ENCODE results near the gene SBF2. TPM values are rescaled to one million over a fixed set of nuclear protein-coding genes. Genes with fewer than 3 reads are reported as not detected.
"Not testable (repeated sequence)": the region's sequence is repeated elsewhere in the genome, so short reads cannot be mapped to it uniquely, and the experiment has no call there.

SBF2 gene
- polyA plus RNA-seq, 1 donor: 45.4 TPM

DNA sequence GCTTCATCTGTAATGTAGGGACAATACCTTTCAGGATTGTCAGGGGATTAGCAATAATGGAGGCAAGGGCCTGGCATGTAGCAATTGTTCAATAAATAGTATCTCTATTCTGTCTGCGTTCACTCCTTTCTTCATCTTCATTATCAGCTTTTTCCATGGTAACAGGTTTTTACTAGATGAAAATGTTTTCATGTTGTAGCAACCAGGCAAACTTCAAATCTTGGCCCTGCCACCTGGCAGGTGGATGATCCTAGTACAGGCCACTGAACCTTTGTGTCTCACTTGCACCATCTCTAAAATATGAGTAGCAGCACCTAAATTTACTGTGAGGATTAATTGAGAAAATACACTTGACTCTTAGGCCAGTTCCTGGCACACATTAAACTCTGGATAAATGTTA, 546.8 kb downstream of the SBF2 start:
- no peak for DNase-seq
- no peaks in the 10 kb centered on the region for H3K4me1 ChIP-seq (ENCODE audit: control insufficient read depth, insufficient read depth, low read length)
- no peak overlapping the region for H3K27ac ChIP-seq (ENCODE audit: low read length)
- H3K4me3 ChIP-seq (ENCODE audit: low read length): no peak overlapping the region
- 50% methylated on average over 1 of the region's 1 CpG for WGBS (ENCODE audit: insufficient coverage, low lambda C conversion rate)
- H3K36me3 ChIP-seq (ENCODE audit: control insufficient read depth, insufficient read depth, low read length): peaks cover 15% of the 10 kb centered on the region
- H3K27me3 ChIP-seq (ENCODE audit: control insufficient read depth, insufficient read depth, low read length): no peaks in the 10 kb centered on the region
- no peaks in the 10 kb centered on the region for H3K9me3 ChIP-seq (ENCODE audit: control insufficient read depth, low read depth, low read length)

- WGBS (ENCODE audit: insufficient coverage, low lambda C conversion rate): 100% methylated on average over 2 of the region's 7 CpGs
Measured at GRCh38 chr11:9745411-9746211, 548.4 kb downstream of the SBF2 start.

DNA sequence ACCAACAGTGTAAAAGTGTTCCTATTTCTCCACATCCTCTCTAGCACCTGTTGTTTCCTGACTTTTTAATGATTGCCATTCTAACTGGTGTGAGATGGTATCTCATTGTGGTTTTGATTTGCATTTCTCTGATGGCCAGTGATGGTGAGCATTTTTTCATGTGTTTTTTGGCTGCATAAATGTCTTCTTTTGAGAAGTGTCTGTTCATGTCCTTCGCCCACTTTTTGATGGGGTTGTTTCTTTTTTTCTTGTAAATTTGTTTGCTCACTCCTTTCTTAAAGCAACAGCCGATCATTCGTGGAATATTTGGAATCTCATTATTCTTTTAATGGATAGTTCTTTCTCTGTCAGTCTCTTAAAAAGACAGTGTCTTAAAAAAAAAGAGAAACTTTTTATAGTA, 550.5 kb downstream of the SBF2 start:
- H3K27me3 ChIP-seq (ENCODE audit: control insufficient read depth, insufficient read depth, low read length); DNase-seq; H3K9me3 ChIP-seq (ENCODE audit: control insufficient read depth, low read depth, low read length); H3K4me3 ChIP-seq (ENCODE audit: low read length); H3K27ac ChIP-seq (ENCODE audit: low read length): not testable (repeated sequence)
- 80% methylated on average over 1 of the region's 3 CpGs for WGBS (ENCODE audit: insufficient coverage, low lambda C conversion rate)
- Histone ChIP-seq H3K4me1 (ENCODE audit: control insufficient read depth, insufficient read depth, low read length) (peaks cover 14% of the 10 kb centered on the region), H3K36me3 (ENCODE audit: control insufficient read depth, insufficient read depth, low read length) (peaks cover 21% of the 10 kb centered on the region)

More at GRCh38 chr11:9745411-9746211, 548.4 kb downstream of the SBF2 start:
- Histone ChIP-seq H3K36me3 (ENCODE audit: control insufficient read depth, insufficient read depth, low read length) (peaks cover 20% of the 10 kb centered on the region), H3K4me1 (ENCODE audit: control insufficient read depth, insufficient read depth, low read length) (peaks cover 7% of the 10 kb centered on the region), H3K4me3 (ENCODE audit: low read length) (no peak overlapping the region), H3K9me3 (ENCODE audit: control insufficient read depth, low read depth, low read length) (no peaks in the 10 kb centered on the region), H3K27ac (ENCODE audit: low read length) (no peak overlapping the region), H3K27me3 (ENCODE audit: control insufficient read depth, insufficient read depth, low read length) (no peaks in the 10 kb centered on the region)
- DNase-seq: no peak

DNA sequence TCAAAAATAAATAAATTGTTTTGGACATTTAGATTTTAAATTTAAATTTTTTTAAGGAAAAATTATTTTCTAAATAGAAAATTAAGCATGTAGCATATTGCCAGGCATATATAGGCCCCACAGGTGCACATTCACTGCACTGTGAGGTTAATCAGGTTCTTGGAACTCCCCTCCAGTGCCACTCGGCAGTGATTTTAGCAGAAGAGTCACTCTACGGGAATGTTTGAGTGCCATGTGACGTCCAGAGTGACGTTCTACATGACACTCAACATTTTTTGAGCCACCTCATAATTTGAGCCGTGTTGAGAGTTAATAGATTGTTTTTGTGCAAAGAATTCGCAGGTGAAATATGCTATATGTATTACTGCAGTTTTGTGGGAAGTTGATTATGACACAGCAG, 552.8 kb downstream of the SBF2 start:
- H3K27me3 ChIP-seq (ENCODE audit: control insufficient read depth, insufficient read depth, low read length): no peaks in the 10 kb centered on the region
- H3K36me3 ChIP-seq (ENCODE audit: control insufficient read depth, insufficient read depth, low read length): peaks cover 35% of the 10 kb centered on the region
- 83% methylated on average over 1 of the region's 6 CpGs for WGBS (ENCODE audit: insufficient coverage, low lambda C conversion rate)
- peaks cover 14% of the 10 kb centered on the region for H3K4me1 ChIP-seq (ENCODE audit: control insufficient read depth, insufficient read depth, low read length)
- no peak for DNase-seq
- H3K27ac ChIP-seq (ENCODE audit: low read length): no peak overlapping the region
- peaks cover 1% of the 10 kb centered on the region for H3K9me3 ChIP-seq (ENCODE audit: control insufficient read depth, low read depth, low read length)
- no peak overlapping the region for H3K4me3 ChIP-seq (ENCODE audit: low read length)

GRCh38 chr11:9740202-9740883, 553.7 kb downstream of the SBF2 start:
- H3K4me3 ChIP-seq (ENCODE audit: low read length): no peak overlapping the region
- peaks cover 35% of the 10 kb centered on the region for H3K36me3 ChIP-seq (ENCODE audit: control insufficient read depth, insufficient read depth, low read length)
- H3K9me3 ChIP-seq (ENCODE audit: control insufficient read depth, low read depth, low read length): peaks cover 7% of the 10 kb centered on the region
- peaks cover 14% of the 10 kb centered on the region for H3K4me1 ChIP-seq (ENCODE audit: control insufficient read depth, insufficient read depth, low read length)
- peak; percentile 78 to 88 for DNase-seq
- H3K27me3 ChIP-seq (ENCODE audit: control insufficient read depth, insufficient read depth, low read length): no peaks in the 10 kb centered on the region
- WGBS (ENCODE audit: insufficient coverage, low lambda C conversion rate): 20% methylated on average over 1 of the region's 12 CpGs
- peak overlapping the region; percentile 83 for H3K27ac ChIP-seq (ENCODE audit: low read length)

GRCh38 chr11:9739123-9739900, 554.7 kb downstream of the SBF2 start:
- H3K27ac ChIP-seq (ENCODE audit: low read length): peak overlapping the region; percentile 83
- no peak for DNase-seq
- H3K9me3 ChIP-seq (ENCODE audit: control insufficient read depth, low read depth, low read length): peaks cover 11% of the 10 kb centered on the region
- WGBS (ENCODE audit: insufficient coverage, low lambda C conversion rate): 80% methylated on average over 1 of the region's 4 CpGs
- no peak overlapping the region for H3K4me3 ChIP-seq (ENCODE audit: low read length)
- peaks cover 14% of the 10 kb centered on the region for H3K4me1 ChIP-seq (ENCODE audit: control insufficient read depth, insufficient read depth, low read length)
- peaks cover 32% of the 10 kb centered on the region for H3K36me3 ChIP-seq (ENCODE audit: control insufficient read depth, insufficient read depth, low read length)
- H3K27me3 ChIP-seq (ENCODE audit: control insufficient read depth, insufficient read depth, low read length): no peaks in the 10 kb centered on the region

DNA sequence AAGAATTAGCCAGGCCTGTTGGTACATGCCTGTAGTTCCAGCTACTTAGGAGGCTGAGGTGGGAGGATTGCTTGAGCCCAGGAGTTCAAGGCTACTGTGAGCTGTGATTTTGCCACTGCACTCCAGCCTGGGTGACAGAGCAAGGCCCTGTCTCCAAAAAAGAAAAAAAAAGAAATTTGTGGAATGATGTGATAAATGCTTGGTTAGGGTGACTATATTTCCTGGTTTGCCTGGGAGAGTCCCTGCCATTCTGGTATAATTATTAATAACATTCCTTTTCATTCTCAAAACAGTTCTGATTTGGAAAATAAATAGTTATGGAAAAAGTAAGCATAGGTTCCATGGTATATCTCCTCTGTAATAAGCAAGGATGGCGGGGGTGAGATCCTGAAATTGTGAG, 555.3 kb downstream of the SBF2 start:
- Histone ChIP-seq H3K27me3 (ENCODE audit: control insufficient read depth, insufficient read depth, low read length) (no peaks in the 10 kb centered on the region), H3K36me3 (ENCODE audit: control insufficient read depth, insufficient read depth, low read length) (peaks cover 32% of the 10 kb centered on the region), H3K4me1 (ENCODE audit: control insufficient read depth, insufficient read depth, low read length) (peaks cover 14% of the 10 kb centered on the region), H3K9me3 (ENCODE audit: control insufficient read depth, low read depth, low read length) (peaks cover 11% of the 10 kb centered on the region), H3K4me3 (ENCODE audit: low read length) (no peak overlapping the region), H3K27ac (ENCODE audit: low read length) (no peak overlapping the region)
- no peak for DNase-seq
- WGBS (ENCODE audit: insufficient coverage, low lambda C conversion rate): no CpG with 5 or more reads among the region's 1 CpG

GRCh38 chr11:9738116-9738515, 555.9 kb downstream of the SBF2 start:
- Histone ChIP-seq H3K36me3 (ENCODE audit: control insufficient read depth, insufficient read depth, low read length) (peaks cover 34% of the 10 kb centered on the region), H3K4me3 (ENCODE audit: low read length) (no peak overlapping the region), H3K9me3 (ENCODE audit: control insufficient read depth, low read depth, low read length) (peaks cover 11% of the 10 kb centered on the region), H3K27me3 (ENCODE audit: control insufficient read depth, insufficient read depth, low read length) (no peaks in the 10 kb centered on the region), H3K27ac (ENCODE audit: low read length) (peak overlapping the region; percentile 14), H3K4me1 (ENCODE audit: control insufficient read depth, insufficient read depth, low read length) (peaks cover 14% of the 10 kb centered on the region)
- no peak for DNase-seq
- no CpG with 5 or more reads among the region's 3 CpGs for WGBS (ENCODE audit: insufficient coverage, low lambda C conversion rate)

DNA sequence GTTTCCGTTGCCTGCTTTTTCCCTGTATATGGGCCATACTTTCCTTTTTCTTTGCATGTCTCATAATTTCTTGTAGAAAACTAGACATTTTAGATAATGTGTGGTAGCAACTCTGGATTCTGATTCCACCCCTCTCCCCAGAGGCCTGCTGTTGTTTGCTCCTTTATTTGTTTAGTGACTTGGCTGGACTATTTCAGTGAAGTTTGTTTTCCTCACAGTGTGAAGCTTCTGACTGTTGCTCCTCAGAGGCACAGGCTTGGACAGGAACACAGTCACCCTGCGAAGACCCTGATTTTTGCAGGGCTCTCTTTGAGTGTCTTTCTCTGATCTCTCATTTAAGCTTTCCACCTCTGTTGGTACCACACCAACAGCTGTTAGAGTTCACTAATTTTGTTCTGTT, 557.7 kb downstream of the SBF2 start:
- Histone ChIP-seq H3K4me1 (ENCODE audit: control insufficient read depth, insufficient read depth, low read length) (peaks cover 14% of the 10 kb centered on the region), H3K36me3 (ENCODE audit: control insufficient read depth, insufficient read depth, low read length) (peaks cover 40% of the 10 kb centered on the region), H3K4me3 (ENCODE audit: low read length) (no peak overlapping the region), H3K27ac (ENCODE audit: low read length) (no peak overlapping the region), H3K9me3 (ENCODE audit: control insufficient read depth, low read depth, low read length) (peaks cover 11% of the 10 kb centered on the region), H3K27me3 (ENCODE audit: control insufficient read depth, insufficient read depth, low read length) (no peaks in the 10 kb centered on the region)
- DNase-seq: no peak
- WGBS (ENCODE audit: insufficient coverage, low lambda C conversion rate): 100% methylated on average over 1 of the region's 2 CpGs

DNA sequence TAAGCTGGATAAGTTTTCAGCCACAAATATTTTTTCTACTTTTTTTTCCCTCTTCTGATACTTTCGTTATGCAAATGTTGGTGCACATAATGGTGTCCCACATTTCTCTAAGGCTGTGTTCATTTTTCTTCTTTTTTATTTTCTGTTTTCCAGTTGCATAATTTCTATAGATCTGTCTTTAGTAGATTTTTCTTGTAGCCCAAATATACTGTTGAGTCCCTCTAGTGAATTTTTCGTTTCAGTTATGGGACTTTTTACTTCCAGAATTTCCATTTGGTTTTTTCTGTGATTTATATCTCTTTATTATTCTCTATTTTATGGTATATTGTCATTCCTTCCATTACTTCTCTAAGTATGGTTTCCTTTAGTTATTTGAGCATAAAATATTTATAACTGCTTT, 558.1 kb downstream of the SBF2 start:
- DNase-seq: no peak
- Histone ChIP-seq H3K27me3 (ENCODE audit: control insufficient read depth, insufficient read depth, low read length) (no peaks in the 10 kb centered on the region), H3K9me3 (ENCODE audit: control insufficient read depth, low read depth, low read length) (peaks cover 11% of the 10 kb centered on the region), H3K36me3 (ENCODE audit: control insufficient read depth, insufficient read depth, low read length) (peaks cover 39% of the 10 kb centered on the region), H3K4me3 (ENCODE audit: low read length) (no peak overlapping the region), H3K27ac (ENCODE audit: low read length) (no peak overlapping the region), H3K4me1 (ENCODE audit: control insufficient read depth, insufficient read depth, low read length) (peaks cover 10% of the 10 kb centered on the region)
- 93% methylated on average over 2 of the region's 2 CpGs for WGBS (ENCODE audit: insufficient coverage, low lambda C conversion rate)
